SK-N-SH (cell line): Measurements from ENCODE around the gene FMN1. TPM values are rescaled to one million over a fixed set of nuclear protein-coding genes. Genes with fewer than 3 reads are reported as not detected.
A peak's percentile ranks its signal among the peaks of the same experiment; 100 is the strongest.

Experiments used
- CTCF ChIA-PET: fragments of 300-600, 350-600 bp; formaldehyde crosslinking; extraction: SDS; loops from one replicate; lab custom pipeline; 2021; lab: Yijun Ruan, JAX
- POLR2A ChIA-PET: fragments of 350-600 bp; sonication (Branson Sonifier 250); formaldehyde crosslinking; extraction: SDS; loops from one replicate; lab custom pipeline; 2020; ENCODE audit warnings: antibody characterized with exemption, inconsistent platforms; lab: Yijun Ruan, JAX
- DNase-seq: peaks from one replicate; pipeline ENCODE4 v3.0.0; 2012
- H2AFZ ChIP-seq: fragments of 200-600 bp; sonication (generic); 2 replicates; pipeline ENCODE4 v1.8.1; 2016; ENCODE audit warnings: antibody characterized with exemption, mild to moderate bottlenecking, low read depth
- H3F3A ChIP-seq: fragments of 200-600 bp; sonication (generic); replicated peaks from 2 replicates; pipeline ENCODE3; 2016; ENCODE audit warnings: antibody characterized with exemption, mild to moderate bottlenecking; ENCODE audit not compliant: insufficient read depth
- H3K27ac ChIP-seq, 2 experiments: fragments of 200-500 bp in 1 of 2; fragments of 200-600 bp in 1 of 2; sonication (Bioruptor generic) in 1 of 2; sonication (generic), shearing (Covaris generic) in 1 of 2; 2 replicates each; pipeline versions ENCODE4 v1.5.1 to v1.6.1; 2014 to 2016; ENCODE audit warnings: low read depth in 2 of 2, inconsistent platforms in 1 of 2, low read length in 1 of 2, mild to moderate bottlenecking in 1 of 2, mixed read lengths in 1 of 2
- H3K27me3 ChIP-seq: fragments of 200-600 bp; sonication (generic), shearing (Covaris generic); 2 replicates; pipeline ENCODE4 v1.6.1; 2016; ENCODE audit warnings: mixed run types; ENCODE audit not compliant: insufficient read depth
- H3K36me3 ChIP-seq, 2 experiments: fragments of 200-500 bp in 1 of 2; fragments of 200-600 bp in 1 of 2; sonication (Bioruptor generic) in 1 of 2; sonication (generic) in 1 of 2; replicated peaks in 1 of 2; 2 replicates each; pipeline versions ENCODE3 to v1.5.1; 2014 to 2016; ENCODE audit warnings: low read length in 1 of 2, mild to moderate bottlenecking in 1 of 2; ENCODE audit not compliant: insufficient read depth in 2 of 2, control insufficient read depth in 1 of 2
- H3K4me1 ChIP-seq, 2 experiments: fragments of 200-500 bp in 1 of 2; fragments of 200-600 bp in 1 of 2; sonication (Bioruptor generic) in 1 of 2; sonication (generic), shearing (Covaris generic) in 1 of 2; 2 replicates each; pipeline versions ENCODE4 v1.5.1 to v1.6.1; 2014 to 2016; ENCODE audit warnings: low read depth in 1 of 2, low read length in 1 of 2, mixed run types in 1 of 2; ENCODE audit not compliant: insufficient read depth in 2 of 2, control insufficient read depth in 1 of 2
- H3K4me2 ChIP-seq: fragments of 200-600 bp; sonication (generic), shearing (Covaris generic); 2 replicates; pipeline ENCODE4 v1.6.1; 2017; ENCODE audit warnings: mixed run types
- H3K4me3 ChIP-seq, 2 experiments: fragments of 200-500 bp in 1 of 2; fragments of 200-600 bp in 1 of 2; sonication (Bioruptor generic) in 1 of 2; sonication (generic), shearing (Covaris generic) in 1 of 2; 2 replicates each; pipeline versions ENCODE4 v1.5.1 to v1.8.1; 2014 to 2016; ENCODE audit warnings: low read depth in 2 of 2, inconsistent platforms in 1 of 2, low read length in 1 of 2, mild to moderate bottlenecking in 1 of 2, mixed read lengths in 1 of 2, moderate library complexity in 1 of 2
- H3K79me2 ChIP-seq: fragments of 200-600 bp; sonication (generic); 2 replicates; pipeline ENCODE4 v1.8.1; 2017; ENCODE audit warnings: mild to moderate bottlenecking; ENCODE audit not compliant: insufficient read depth
- H3K9ac ChIP-seq: fragments of 200-600 bp; sonication (generic); 2 replicates; pipeline ENCODE4 v1.6.1; 2017; ENCODE audit warnings: mixed run types
- H3K9me2 ChIP-seq: fragments of 200-600 bp; sonication (generic); 2 replicates; pipeline ENCODE4 v1.6.1; 2017; ENCODE audit warnings: mixed run types
- H3K9me3 ChIP-seq: fragments of 200-600 bp; sonication (generic); 2 replicates; pipeline ENCODE4 v1.6.1; 2017; ENCODE audit warnings: mixed run types, mild to moderate bottlenecking, moderate library complexity
- H4K20me1 ChIP-seq: fragments of 200-600 bp; sonication (generic); 2 replicates; pipeline ENCODE4 v1.6.1; 2017; ENCODE audit warnings: mild to moderate bottlenecking, mixed run types; ENCODE audit not compliant: insufficient read depth
- CHD2 ChIP-seq: fragments of 150-350 bp; IDR thresholded peaks from 2 replicates; pipeline ENCODE4 v1.6.1; 2018; ENCODE audit warnings: low read length; ENCODE audit not compliant: partially characterized antibody
- ELF1 ChIP-seq: IDR thresholded peaks from 2 replicates; pipeline ENCODE4 v1.4.0; 2012
- EP300 ChIP-seq, 2 experiments: IDR thresholded peaks; 2 replicates each; pipeline versions ENCODE4 v1.4.0 to v1.6.1; 2012; ENCODE audit warnings: borderline replicate concordance in 1 of 2, low read depth in 1 of 2, low read length in 1 of 2
- EZH2phosphoT487 ChIP-seq: fragments of 200-600 bp; sonication (generic); IDR thresholded peaks from 2 replicates; pipeline ENCODE4 v1.6.1; 2017; ENCODE audit warnings: low read depth, mixed run types, mild to moderate bottlenecking, antibody characterized with exemption, moderate library complexity, borderline replicate concordance
- FOXM1 ChIP-seq: IDR thresholded peaks from 2 replicates; pipeline ENCODE4 v1.4.0; 2012; ENCODE audit warnings: low read depth, mild to moderate bottlenecking
- GABPA ChIP-seq: IDR thresholded peaks from 2 replicates; pipeline ENCODE4 v1.4.0; 2012; ENCODE audit warnings: low read depth, mild to moderate bottlenecking
- GATA2 ChIP-seq: sonication (generic); formaldehyde crosslinking; IDR thresholded peaks from 2 replicates; pipeline ENCODE4 v1.5.0; 2020; ENCODE audit warnings: mild to moderate bottlenecking, missing genetic modification reagents
- JUND ChIP-seq: IDR thresholded peaks from 2 replicates; pipeline ENCODE4 v1.4.0; 2012
- POLR2AphosphoS5 ChIP-seq: IDR thresholded peaks from 2 replicates; pipeline ENCODE4 v1.6.1; 2012; ENCODE audit warnings: low read depth, low read length
- RAD21 ChIP-seq: IDR thresholded peaks from 2 replicates; pipeline ENCODE4 v1.6.1; 2012; ENCODE audit warnings: mild to moderate bottlenecking, low read length
- RFX5 ChIP-seq: IDR thresholded peaks from 2 replicates; pipeline ENCODE4 v1.6.1; 2012; ENCODE audit warnings: mild to moderate bottlenecking, improper control_type of control experiment, low read length
- RXRA ChIP-seq: IDR thresholded peaks from 2 replicates; pipeline ENCODE4 v1.4.0; 2012; ENCODE audit warnings: low read depth, mild to moderate bottlenecking, borderline replicate concordance
- SMC3 ChIP-seq: IDR thresholded peaks from 2 replicates; pipeline ENCODE4 v1.6.1; 2012; ENCODE audit warnings: low read depth, low read length, improper control_type of control experiment
- TAF1 ChIP-seq: IDR thresholded peaks from 2 replicates; pipeline ENCODE4 v1.6.1; 2012; ENCODE audit warnings: low read depth, mild to moderate bottlenecking, low read length, moderate library complexity, borderline replicate concordance
- TCF12 ChIP-seq: IDR thresholded peaks from 2 replicates; pipeline ENCODE4 v1.4.0; 2012
- whole genome bisulfite sequencing: methylation state at CpG from one replicate; pipeline ENCODE4 v1.1.6; 2017; ENCODE audit warnings: low lambda C conversion rate; 5-methylcytosine and 5-hydroxymethylcytosine counted together
- polyA plus RNA-seq, 3 experiments: library from polyadenylated mRNA; depleted of rRNA; stranded (reverse); fragments of >200 nt; gene quantifications; 2 replicates each; pipeline ENCODE4 v1.2.3, GENCODE V29; 2012
- TF ChIP-seq, protein P1 (sequence below): IDR thresholded peaks from 2 replicates; pipeline ENCODE4 v1.6.1; 2012; ENCODE audit warnings: mild to moderate bottlenecking, low read depth, low read length, moderate library complexity
- TF ChIP-seq, protein P2 (sequence below): fragments of 150-350 bp; IDR thresholded peaks from 2 replicates; pipeline ENCODE4 v1.6.1; 2016; ENCODE audit warnings: mild to moderate bottlenecking, low read depth, low read length

FMN1 gene
- polyA plus RNA-seq, 1 of the 3 experiments (the other 2 are of a cell fraction), result 9.1 TPM

DNA sequence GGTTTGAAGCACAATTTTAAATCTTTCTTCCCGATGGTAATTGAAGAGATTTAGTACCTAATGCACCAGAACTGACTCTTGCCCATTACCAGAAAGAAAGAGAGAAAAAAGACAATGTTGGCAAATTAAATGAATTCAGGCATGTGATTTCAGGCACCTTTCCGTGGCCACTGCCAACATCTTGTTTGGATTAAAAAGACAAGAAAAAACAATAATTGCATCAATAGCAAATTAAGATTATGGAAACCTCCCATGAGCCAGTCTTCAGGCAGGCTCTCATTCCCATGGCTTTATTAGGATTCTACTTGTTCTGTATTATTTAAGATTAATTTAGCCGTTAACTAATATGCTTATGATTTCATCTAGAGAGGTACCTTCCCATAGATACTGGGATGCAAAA lies 283.7 kb downstream of the FMN1 start:
- DNase-seq, result peak; percentile 9
- TF ChIP-seq EP300 (IDR thresholded peaks at IDR 0.05; ENCODE audit: borderline replicate concordance in 1 of 2, low read depth in 1 of 2, low read length in 1 of 2), result peak in 1 of 2 experiments; percentile 54; a peak in 2 of 4 replicates
- TF ChIP-seq CHD2, result peak; percentile 9
- TF ChIP-seq POLR2AphosphoS5, result no peak
- no peak for TF ChIP-seq RXRA
- TF ChIP-seq GABPA, result no peak
- WGBS, result 56% methylated on average over 3 of the region's 3 CpGs
- no peaks in the 10 kb centered on the region for H4K20me1 ChIP-seq
- H3K79me2 ChIP-seq, result peaks cover 68% of the 10 kb centered on the region
- no peak overlapping the region for H3K4me3 ChIP-seq
- CTCF ChIA-PET, result interaction anchor here (1.8 kb wide), 1 partner anchor 248 kb away, joined by 9 read pairs; no protein-coding TSS in a partner anchor
- no peak overlapping the region for H3K4me2 ChIP-seq
- no peak overlapping the region for H2AFZ ChIP-seq
- no peaks in the 10 kb centered on the region for H3K27me3 ChIP-seq
- H3K4me1 ChIP-seq, result peaks cover 6 to 12% of the 10 kb centered on the region in 2 experiments
- POLR2A ChIA-PET, result no interaction called here
- peak overlapping the region; percentile 70 to 83 for H3K27ac ChIP-seq
- H3F3A ChIP-seq, result peaks cover 11% of the 10 kb centered on the region
- no peak overlapping the region for H3K9ac ChIP-seq
- H3K9me2 ChIP-seq, result no peaks in the 10 kb centered on the region
- peaks cover 22 to 35% of the 10 kb centered on the region in 2 experiments for H3K36me3 ChIP-seq
- no peaks in the 10 kb centered on the region for H3K9me3 ChIP-seq

DNA sequence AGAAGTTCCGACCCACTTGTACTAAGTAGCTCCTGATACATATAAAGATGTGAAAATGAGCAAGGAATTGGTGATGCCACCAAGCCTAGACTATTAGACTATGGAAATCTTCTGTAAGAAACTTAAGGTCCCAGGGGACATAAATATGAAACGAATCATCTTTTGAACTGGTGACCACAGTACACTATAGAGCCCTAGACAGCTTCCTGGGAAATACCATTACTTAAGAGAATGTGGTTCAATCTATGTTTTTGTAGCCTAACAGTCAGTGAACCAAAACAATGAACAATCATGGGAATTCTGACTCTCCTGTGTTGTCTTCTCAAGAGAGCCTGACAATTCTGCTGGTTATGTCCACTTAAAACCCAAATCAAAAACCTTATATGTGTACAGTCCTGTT lies 285.1 kb downstream of the FMN1 start:
- Histone ChIP-seq H3K27ac (peak overlapping the region in 1 of 2 experiments; percentile 83; a peak in 2 of 4 replicates), H3K27me3 (no peaks in the 10 kb centered on the region)
- no peak for TF ChIP-seq GATA2 (CRISPR knock-in tag)

DNA sequence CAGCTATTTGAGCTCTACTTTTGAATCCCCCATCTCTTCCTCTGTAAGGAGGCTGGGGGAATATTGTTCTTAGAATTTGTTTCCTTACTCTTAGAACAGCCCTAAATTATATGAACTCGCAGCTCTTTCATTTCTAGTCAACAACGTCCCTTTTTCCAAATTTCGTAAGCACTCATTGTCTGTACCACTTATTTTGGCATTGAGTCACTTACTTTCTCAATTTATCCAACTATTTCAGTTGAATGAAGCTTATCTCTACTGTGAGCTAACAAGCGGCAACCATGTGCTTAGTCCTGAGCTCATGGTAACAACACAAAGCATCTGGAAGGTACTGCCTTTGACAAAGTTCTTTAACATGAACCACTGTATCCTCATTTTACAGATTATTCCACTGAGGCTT lies 285.6 kb downstream of the FMN1 start:
- 96% methylated on average over 4 of the region's 4 CpGs for WGBS
- ChIA-PET POLR2A (no interaction called here), CTCF (interaction anchor here (0.8 to 1.8 kb wide), 5 partner anchors 8 to 246 kb away, joined by 3 to 9 read pairs (median 4); no protein-coding TSS in a partner anchor)
- no peaks in the 10 kb centered on the region for H3K27me3 ChIP-seq
- H3K27ac ChIP-seq, result peak overlapping the region in 1 of 2 experiments; percentile 83; a peak in 2 of 4 replicates
- no peak overlapping the region for H3K4me2 ChIP-seq
- no peak for DNase-seq
- no peaks in the 10 kb centered on the region for H3K9me3 ChIP-seq
- H3K9me2 ChIP-seq, result no peaks in the 10 kb centered on the region
- H3K9ac ChIP-seq, result peak overlapping the region; percentile 44; the same call in 1 of the 2 replicates
- H2AFZ ChIP-seq, result no peak overlapping the region
- peaks cover 38 to 42% of the 10 kb centered on the region in 2 experiments for H3K36me3 ChIP-seq
- no peaks in the 10 kb centered on the region for H4K20me1 ChIP-seq
- peaks cover 58% of the 10 kb centered on the region for H3K79me2 ChIP-seq
- peaks cover 11% of the 10 kb centered on the region for H3F3A ChIP-seq
- H3K4me1 ChIP-seq, result peaks cover 6 to 12% of the 10 kb centered on the region in 2 experiments
- no peak overlapping the region for H3K4me3 ChIP-seq
- TF ChIP-seq FOXM1 (no peak), EZH2phosphoT487 (no peak), RAD21 (no peak), TAF1 (no peak), CHD2 (no peak), POLR2AphosphoS5 (no peak), RFX5 (no peak), SMC3 (no peak), ELF1 (no peak), EP300 (IDR thresholded peaks at IDR 0.05; ENCODE audit: borderline replicate concordance in 1 of 2, low read depth in 1 of 2, low read length in 1 of 2) (no peak), GATA2 (CRISPR knock-in tag) (no peak), JUND (no peak), TCF12 (no peak)
- TF ChIP-seq, protein P1, sequence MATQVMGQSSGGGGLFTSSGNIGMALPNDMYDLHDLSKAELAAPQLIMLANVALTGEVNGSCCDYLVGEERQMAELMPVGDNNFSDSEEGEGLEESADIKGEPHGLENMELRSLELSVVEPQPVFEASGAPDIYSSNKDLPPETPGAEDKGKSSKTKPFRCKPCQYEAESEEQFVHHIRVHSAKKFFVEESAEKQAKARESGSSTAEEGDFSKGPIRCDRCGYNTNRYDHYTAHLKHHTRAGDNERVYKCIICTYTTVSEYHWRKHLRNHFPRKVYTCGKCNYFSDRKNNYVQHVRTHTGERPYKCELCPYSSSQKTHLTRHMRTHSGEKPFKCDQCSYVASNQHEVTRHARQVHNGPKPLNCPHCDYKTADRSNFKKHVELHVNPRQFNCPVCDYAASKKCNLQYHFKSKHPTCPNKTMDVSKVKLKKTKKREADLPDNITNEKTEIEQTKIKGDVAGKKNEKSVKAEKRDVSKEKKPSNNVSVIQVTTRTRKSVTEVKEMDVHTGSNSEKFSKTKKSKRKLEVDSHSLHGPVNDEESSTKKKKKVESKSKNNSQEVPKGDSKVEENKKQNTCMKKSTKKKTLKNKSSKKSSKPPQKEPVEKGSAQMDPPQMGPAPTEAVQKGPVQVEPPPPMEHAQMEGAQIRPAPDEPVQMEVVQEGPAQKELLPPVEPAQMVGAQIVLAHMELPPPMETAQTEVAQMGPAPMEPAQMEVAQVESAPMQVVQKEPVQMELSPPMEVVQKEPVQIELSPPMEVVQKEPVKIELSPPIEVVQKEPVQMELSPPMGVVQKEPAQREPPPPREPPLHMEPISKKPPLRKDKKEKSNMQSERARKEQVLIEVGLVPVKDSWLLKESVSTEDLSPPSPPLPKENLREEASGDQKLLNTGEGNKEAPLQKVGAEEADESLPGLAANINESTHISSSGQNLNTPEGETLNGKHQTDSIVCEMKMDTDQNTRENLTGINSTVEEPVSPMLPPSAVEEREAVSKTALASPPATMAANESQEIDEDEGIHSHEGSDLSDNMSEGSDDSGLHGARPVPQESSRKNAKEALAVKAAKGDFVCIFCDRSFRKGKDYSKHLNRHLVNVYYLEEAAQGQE, result no peak
- TF ChIP-seq, protein P2, sequence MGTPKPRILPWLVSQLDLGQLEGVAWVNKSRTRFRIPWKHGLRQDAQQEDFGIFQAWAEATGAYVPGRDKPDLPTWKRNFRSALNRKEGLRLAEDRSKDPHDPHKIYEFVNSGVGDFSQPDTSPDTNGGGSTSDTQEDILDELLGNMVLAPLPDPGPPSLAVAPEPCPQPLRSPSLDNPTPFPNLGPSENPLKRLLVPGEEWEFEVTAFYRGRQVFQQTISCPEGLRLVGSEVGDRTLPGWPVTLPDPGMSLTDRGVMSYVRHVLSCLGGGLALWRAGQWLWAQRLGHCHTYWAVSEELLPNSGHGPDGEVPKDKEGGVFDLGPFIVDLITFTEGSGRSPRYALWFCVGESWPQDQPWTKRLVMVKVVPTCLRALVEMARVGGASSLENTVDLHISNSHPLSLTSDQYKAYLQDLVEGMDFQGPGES, result no peak

More for the DNA sequence above, 285.1 kb downstream of the FMN1 start:
- no peak overlapping the region for H3K4me3 ChIP-seq
- DNase-seq, result no peak
- no peak overlapping the region for H2AFZ ChIP-seq
- peaks cover 61% of the 10 kb centered on the region for H3K79me2 ChIP-seq
- peak overlapping the region; percentile 46; the same call in 1 of the 2 replicates for H3K9ac ChIP-seq
- no peaks in the 10 kb centered on the region for H4K20me1 ChIP-seq
- H3K4me1 ChIP-seq, result peaks cover 6 to 12% of the 10 kb centered on the region in 2 experiments
- H3K4me2 ChIP-seq, result 0 out of 2 replicates have a peak overlapping the region, but pooled peaks have one; percentile 18
- H3K36me3 ChIP-seq, result peaks cover 34 to 36% of the 10 kb centered on the region in 2 experiments
- H3K9me2 ChIP-seq, result no peaks in the 10 kb centered on the region
- POLR2A ChIA-PET, result no interaction called here
- 84% methylated on average over 2 of the region's 2 CpGs for WGBS
- CTCF ChIA-PET, result interaction anchor here (0.9 to 1.8 kb wide), 4 partner anchors 8 to 246 kb away, joined by 3 to 9 read pairs (median 4); no protein-coding TSS in a partner anchor
- no peaks in the 10 kb centered on the region for H3K9me3 ChIP-seq
- H3F3A ChIP-seq, result peaks cover 11% of the 10 kb centered on the region
